Stimulated activated CD8-positive, alpha-beta memory T cell treated with anti-CD3 and anti-CD28 coated beads, Interleukin-7, amount 100 ng/mL, for 24 hours (primary cell): Measurements from ENCODE around the gene HRH3.

ENCODE experiments used
- DNase-seq: peaks from one replicate; pipeline ENCODE4 v3.0.0-alpha.2; 2020; ENCODE audit warnings: low read depth

The HRH3 gene

DNA sequence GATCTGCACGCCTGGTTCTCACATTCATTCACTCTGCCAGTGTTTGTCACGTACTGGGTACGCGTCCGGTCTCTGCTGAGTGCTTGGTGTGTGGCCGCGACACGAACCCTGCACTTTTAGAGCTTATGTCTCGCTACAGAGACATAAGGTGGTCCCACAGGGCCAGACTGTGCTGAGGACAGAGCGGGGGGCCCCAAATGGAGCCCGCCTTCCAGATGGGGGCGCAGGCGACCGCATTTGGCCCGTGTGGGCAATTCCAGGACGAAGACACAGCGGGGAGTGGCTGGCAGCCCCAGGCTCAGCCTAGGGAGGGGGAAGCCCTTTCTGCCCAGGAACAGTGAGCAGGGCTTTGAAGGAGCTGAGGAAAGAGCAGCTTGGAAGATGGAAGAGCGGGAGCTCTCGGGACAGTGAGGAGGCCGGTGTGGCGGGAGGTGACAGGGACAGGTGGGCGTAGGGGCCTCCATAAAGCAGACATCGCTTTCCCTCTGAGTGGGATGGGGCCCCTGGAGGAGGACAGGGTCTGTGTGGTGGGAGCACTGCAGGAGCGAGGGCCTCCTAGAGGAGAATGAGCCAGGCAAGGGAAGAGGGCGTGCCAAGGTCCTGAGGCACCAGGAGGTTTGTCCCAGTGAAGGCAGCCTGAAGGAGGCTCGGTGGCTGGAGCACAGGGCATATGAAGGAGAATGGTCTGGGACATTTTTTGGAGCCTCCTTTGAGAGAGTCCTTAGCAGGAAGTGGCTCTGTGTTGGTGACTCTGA is 45.0 kb downstream of the HRH3 start:
- no peak for DNase-seq

DNA sequence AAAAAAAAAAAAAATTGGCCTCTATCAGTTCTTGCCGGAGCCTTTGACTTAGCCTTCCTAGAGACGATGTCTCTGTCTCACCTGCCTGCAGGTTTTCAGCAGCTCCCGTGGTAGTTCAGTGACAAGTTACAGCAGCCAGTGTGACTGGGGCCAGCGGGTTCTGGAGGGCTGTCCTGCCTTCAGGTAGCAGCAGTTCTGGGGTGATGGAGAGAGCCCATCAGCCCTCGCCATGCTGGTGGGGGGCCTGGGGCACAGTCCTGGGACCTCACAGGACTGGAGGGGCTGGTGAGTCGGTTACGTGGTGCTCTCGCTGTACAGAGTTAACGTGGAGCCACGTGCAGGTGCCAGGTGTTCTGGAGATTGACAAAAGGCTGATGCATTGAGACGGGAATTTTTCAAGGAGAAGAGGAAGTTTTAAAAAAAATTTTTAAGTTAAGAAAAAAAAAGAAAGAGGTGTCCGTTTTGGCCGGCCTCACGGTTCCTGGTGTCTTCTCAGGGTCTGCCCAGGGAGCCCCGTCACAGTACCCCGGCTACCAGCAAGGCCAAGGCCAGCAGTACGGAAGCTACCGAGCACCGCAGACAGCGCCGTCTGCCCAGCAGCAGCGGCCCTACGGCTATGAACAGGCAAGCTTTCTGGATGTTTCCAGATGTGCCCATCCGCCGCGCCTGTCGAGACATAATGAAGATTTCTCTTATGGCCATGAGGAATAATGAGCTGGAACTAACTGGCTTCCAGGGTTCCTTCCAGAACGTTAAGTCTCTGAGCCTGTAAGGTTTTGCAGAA is 45.9 kb downstream of the HRH3 start:
- no peak for DNase-seq

DNA sequence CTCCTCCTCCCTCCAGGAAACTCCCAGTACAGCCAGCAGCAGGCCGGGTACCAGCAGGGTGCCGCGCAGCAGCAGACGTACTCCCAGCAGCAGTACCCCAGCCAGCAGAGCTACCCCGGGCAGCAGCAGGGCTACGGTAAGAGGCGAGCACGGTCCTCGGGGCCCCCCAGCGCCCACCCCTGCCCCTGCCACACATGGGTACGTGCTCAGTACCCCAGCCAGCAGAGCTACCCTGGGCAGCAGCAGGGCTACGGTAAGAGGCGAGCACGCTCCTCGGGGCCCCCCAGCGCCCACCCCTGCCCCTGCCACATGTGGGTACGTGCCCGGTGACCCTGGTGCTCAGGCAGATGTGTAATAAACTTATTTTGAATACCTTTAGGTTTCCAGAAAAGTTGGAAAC is 47.4 kb downstream of the HRH3 start:
- no peak for DNase-seq

DNA sequence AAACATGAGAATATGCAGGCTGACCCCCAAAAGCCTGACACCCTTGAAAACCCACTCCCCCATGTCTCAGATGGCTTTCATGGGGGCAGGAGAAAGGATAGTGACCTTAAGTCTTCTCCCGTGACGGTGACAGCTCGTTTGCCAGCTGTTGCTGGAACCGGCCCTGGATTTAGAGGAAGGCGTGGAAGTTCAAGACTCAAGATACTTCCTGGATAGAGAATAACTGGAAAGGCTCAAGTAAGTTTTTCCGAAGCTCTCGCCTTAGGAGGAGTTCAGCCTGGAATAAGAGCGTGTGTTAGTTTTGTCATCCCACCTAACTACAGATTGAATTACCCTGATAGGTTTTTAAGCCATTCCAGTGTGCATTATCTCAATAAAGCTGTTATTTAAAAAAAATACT is 48.8 kb downstream of the HRH3 start:
- no peak for DNase-seq

DNA sequence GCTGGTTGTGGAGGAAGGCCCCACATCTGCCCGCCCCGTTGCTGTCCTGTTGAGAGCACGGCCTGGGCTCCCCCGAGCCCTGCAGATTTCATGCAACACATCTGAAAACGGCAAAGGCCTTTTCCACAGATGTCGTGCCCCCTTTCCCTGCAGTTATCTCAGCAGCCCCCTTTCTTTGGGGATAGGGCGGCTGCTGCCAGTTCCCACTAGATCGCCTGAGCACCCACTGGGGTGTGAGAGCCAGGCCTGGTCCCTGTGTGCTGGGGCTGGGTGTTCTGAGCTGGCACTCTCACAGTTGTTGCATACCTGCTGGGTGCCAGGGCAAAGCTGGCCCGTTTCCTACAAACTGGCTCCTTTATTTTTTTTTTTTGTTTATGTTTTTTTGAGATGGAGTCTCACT is 49.5 kb downstream of the HRH3 start:
- DNase-seq: no peak

DNA sequence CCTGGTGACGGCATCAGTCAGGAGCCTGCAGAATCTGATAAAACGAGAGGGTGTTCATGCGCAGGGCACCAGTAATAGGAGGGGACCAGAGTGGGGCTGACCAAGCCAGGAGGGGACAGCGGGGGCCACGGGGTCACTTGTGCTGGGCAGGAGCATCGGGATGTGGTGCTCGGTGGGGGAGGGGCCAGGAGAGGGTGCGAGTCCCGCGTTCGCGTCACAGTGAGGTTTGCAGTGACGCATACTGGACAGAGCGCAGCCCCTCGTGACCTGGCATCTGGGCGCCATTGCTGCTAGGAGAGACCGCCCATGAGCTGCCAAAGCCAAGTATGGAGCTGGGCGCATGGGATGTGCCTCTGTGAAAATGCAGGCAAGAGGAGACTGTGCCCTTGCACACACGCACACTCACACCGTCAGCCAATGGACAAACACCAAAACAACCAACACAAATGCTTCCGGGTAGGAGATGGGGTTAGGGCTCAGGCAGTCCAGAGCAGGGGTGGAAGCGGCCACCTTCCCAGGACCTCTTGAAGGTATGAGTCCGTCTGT is 51.1 kb downstream of the HRH3 start:
- no peak for DNase-seq

DNA sequence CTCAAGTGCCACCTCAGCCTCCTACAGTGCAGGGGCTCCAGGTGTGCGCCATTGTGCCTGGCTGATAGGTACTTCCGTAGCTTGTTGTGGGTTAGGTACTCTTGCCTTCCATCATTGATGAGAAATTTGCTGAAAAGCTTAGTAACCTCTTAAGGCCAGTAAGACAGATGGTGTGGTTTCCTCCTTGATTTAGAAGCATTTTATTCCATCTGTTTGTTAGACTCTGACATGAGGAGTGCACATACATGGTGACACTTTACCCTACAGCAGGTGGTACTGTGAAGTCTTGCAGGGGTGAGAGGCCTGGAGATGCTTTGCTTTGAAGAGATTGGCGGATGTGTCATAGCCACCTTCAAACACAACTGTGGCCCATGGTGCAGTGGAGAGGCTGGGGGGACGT is 52.0 kb downstream of the HRH3 start:
- no peak for DNase-seq

DNA sequence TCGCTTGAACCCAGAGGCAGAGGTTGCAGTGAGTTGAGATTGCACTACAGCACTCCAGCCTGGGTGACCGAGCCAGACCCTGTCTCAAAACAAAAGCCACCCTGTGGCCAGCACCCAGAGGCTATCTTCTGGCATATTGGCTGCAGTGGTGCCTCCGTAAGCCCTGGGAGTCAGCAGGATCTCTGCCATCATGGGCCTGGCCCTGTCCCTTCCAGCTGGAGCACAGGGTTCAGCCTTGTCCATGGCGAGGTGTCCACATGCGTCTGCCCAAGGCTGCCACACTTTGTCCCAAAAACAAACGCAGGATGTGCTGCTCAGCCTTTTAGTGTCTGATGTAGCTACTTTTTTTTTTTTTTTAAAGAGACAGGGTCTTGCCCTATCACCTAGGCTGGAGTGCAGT is 52.6 kb downstream of the HRH3 start:
- no peak for DNase-seq

DNA sequence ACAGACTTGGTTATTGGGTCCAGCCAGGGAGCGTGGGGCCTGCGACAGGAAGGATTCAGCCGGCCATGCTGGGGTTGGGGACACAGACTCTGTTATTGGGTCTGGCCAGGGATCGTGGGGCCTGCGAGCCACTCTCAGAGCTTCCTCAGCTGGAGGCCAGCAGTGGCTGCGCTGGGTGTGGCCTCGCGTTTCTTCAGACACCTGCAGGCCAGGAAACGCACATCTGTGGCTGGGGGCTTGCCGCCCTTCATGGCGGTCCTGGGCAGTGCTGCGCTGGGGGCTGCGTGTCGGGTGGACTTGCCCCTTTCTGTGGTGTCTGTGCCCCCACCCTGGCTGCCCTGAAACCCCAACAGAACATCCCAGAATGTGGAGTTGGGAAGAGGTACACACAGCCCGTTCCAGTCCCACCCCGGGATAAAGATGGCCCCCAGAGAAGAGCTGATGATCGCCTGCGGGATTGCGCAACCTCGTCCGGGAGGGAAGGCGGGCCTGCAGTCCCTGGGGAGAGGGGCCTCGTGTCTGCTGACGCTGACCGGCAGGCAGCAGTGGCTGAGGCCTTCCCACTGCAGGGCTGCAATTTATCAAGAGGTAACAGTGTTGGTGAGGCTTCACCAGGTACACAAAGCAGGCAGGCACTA is 54.2 kb downstream of the HRH3 start:
- DNase-seq: no peak
